ENCODE measurements around the gene CHN2. TPM values are rescaled to one million over a fixed set of nuclear protein-coding genes. Genes with fewer than 3 reads are reported as not detected.

Gene CHN2
- polyA plus RNA-seq, 1 experiment = not detected

GRCh38 chr7:29459589-29459988 lies 265.0 kb downstream of the CHN2 start:
- TF ChIP-seq CTCF (IDR thresholded peaks at IDR 0.05; ENCODE audit: low read depth, low read length) = no peak
- Histone ChIP-seq H3K4me3 (ENCODE audit: low read depth, low read length) (no peak overlapping the region), H3K9me3 (ENCODE audit: control insufficient read depth, insufficient read depth, low read length) (no peaks in the 10 kb centered on the region), H3K27me3 (ENCODE audit: control insufficient read depth, insufficient read depth, low read length) (no peaks in the 10 kb centered on the region), H3K27ac (ENCODE audit: low read depth, low read length) (no peak overlapping the region)
- no peak for DNase-seq (ENCODE audit: low read depth, low spot score)
- ChIA-PET POLR2A (no interaction called here), CTCF (no interaction called here)

- TF ChIP-seq CTCF (IDR thresholded peaks at IDR 0.05; ENCODE audit: low read depth, low read length) = no peak
- ChIA-PET POLR2A (no interaction called here), CTCF (no interaction called here)
- H3K27ac ChIP-seq (ENCODE audit: low read depth, low read length) = no peak overlapping the region
- H3K9me3 ChIP-seq (ENCODE audit: control insufficient read depth, insufficient read depth, low read length) = no peaks in the 10 kb centered on the region
- no peak for DNase-seq (ENCODE audit: low read depth, low spot score)
- H3K27me3 ChIP-seq (ENCODE audit: control insufficient read depth, insufficient read depth, low read length) = no peaks in the 10 kb centered on the region
- no peak overlapping the region for H3K4me3 ChIP-seq (ENCODE audit: low read depth, low read length)
These were observed 267.4 kb downstream of the CHN2 start for GRCh38 chr7:29461996-29462395.

GRCh38 chr7:29463504-29464158 lies 269.1 kb downstream of the CHN2 start:
- TF ChIP-seq CTCF (IDR thresholded peaks at IDR 0.05; ENCODE audit: low read depth, low read length) = no peak
- ChIA-PET CTCF (no interaction called here), POLR2A (no interaction called here)
- no peak for DNase-seq (ENCODE audit: low read depth, low spot score)
- no peaks in the 10 kb centered on the region for H3K27me3 ChIP-seq (ENCODE audit: control insufficient read depth, insufficient read depth, low read length)
- no peak overlapping the region for H3K27ac ChIP-seq (ENCODE audit: low read depth, low read length)
- H3K4me3 ChIP-seq (ENCODE audit: low read depth, low read length) = no peak overlapping the region
- H3K9me3 ChIP-seq (ENCODE audit: control insufficient read depth, insufficient read depth, low read length) = no peaks in the 10 kb centered on the region

- ChIA-PET CTCF (no interaction called here), POLR2A (no interaction called here)
- H3K27ac ChIP-seq (ENCODE audit: low read depth, low read length) = no peak overlapping the region
- no peaks in the 10 kb centered on the region for H3K27me3 ChIP-seq (ENCODE audit: control insufficient read depth, insufficient read depth, low read length)
- H3K9me3 ChIP-seq (ENCODE audit: control insufficient read depth, insufficient read depth, low read length) = no peaks in the 10 kb centered on the region
- H3K4me3 ChIP-seq (ENCODE audit: low read depth, low read length) = no peak overlapping the region
- DNase-seq (ENCODE audit: low read depth, low spot score) = no peak
- TF ChIP-seq CTCF (IDR thresholded peaks at IDR 0.05; ENCODE audit: low read depth, low read length) = no peak
These were observed 270.2 kb downstream of the CHN2 start for GRCh38 chr7:29464753-29465152.

GRCh38 chr7:29467193-29467926 lies 272.8 kb downstream of the CHN2 start:
- no peak overlapping the region for H3K4me3 ChIP-seq (ENCODE audit: low read depth, low read length)
- CTCF ChIA-PET = no interaction called here
- no peak overlapping the region for H3K27ac ChIP-seq (ENCODE audit: low read depth, low read length)
- DNase-seq (ENCODE audit: low read depth, low spot score) = no peak
- TF ChIP-seq CTCF (IDR thresholded peaks at IDR 0.05; ENCODE audit: low read depth, low read length) = no peak
- no peaks in the 10 kb centered on the region for H3K27me3 ChIP-seq (ENCODE audit: control insufficient read depth, insufficient read depth, low read length)
- no peaks in the 10 kb centered on the region for H3K9me3 ChIP-seq (ENCODE audit: control insufficient read depth, insufficient read depth, low read length)
- POLR2A ChIA-PET = no interaction called here

All from AG04450 (cell line).